ENCODE results near the gene APOL5.
"Not testable (repeated sequence)": the region's sequence is repeated elsewhere in the genome, so short reads cannot be mapped to it uniquely, and the experiment has no call there.

Gene APOL5

DNA sequence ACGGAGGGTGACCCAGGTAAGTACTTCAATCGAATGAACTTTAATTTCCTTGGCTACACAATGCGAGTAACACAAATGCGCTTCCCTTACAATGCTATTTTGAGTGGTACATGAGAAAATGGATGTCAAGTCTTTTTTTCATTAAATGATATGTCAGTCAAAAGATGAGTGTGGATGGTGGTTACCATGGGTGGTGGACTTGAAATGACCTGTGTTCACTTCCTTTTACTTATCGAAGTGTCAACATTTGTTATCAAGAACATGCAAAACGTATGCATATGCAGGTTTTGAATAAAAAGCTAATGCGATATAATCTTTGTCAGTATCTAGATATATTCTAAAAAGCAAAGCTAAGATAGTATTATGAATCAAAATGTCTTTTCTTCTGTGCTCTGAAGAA is 8.8 kb upstream of the APOL5 start:
- no peak for DNase-seq (ENCODE audit: low read depth, low spot score)

- DNase-seq (ENCODE audit: low read depth, low spot score) = no peak
Observed at GRCh38 chr22:35711336-35711735, 6.3 kb upstream of the APOL5 start.

GRCh38 chr22:35712672-35713071 is 5.0 kb upstream of the APOL5 start:
- no peak for DNase-seq (ENCODE audit: low read depth, low spot score)

- DNase-seq (ENCODE audit: low read depth, low spot score) = no peak
Observed at GRCh38 chr22:35719212-35719875, 1.7 kb downstream of the APOL5 start.

GRCh38 chr22:35721960-35722359 is 4.3 kb downstream of the APOL5 start:
- no peak for DNase-seq (ENCODE audit: low read depth, low spot score)

GRCh38 chr22:35725521-35725920 is 7.8 kb downstream of the APOL5 start:
- no peak for DNase-seq (ENCODE audit: low read depth, low spot score)

DNA sequence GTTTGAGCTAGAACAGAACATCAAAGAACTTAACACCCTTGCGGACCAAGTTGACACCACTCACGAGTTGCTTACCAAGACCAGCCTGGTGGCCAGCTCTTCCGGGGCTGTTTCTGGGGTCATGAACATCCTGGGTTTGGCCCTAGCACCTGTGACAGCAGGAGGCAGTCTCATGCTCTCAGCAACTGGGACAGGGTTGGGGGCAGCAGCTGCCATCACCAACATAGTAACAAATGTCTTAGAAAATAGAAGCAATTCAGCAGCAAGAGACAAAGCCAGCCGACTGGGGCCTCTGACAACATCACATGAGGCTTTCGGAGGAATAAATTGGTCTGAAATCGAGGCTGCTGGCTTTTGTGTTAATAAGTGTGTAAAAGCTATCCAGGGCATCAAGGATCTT is 8.7 kb downstream of the APOL5 start:
- no peak for DNase-seq (ENCODE audit: low read depth, low spot score)

- no peak for DNase-seq (ENCODE audit: low read depth, low spot score)
Observed at GRCh38 chr22:35726933-35727332, 9.3 kb downstream of the APOL5 start.

- no peak for DNase-seq (ENCODE audit: low read depth, low spot score)
Observed at GRCh38 chr22:35727436-35727835, 9.8 kb downstream of the APOL5 start.

GRCh38 chr22:35728639-35729308 is 11.1 kb downstream of the APOL5 start:
- DNase-seq (ENCODE audit: low read depth, low spot score) = no peak

DNA sequence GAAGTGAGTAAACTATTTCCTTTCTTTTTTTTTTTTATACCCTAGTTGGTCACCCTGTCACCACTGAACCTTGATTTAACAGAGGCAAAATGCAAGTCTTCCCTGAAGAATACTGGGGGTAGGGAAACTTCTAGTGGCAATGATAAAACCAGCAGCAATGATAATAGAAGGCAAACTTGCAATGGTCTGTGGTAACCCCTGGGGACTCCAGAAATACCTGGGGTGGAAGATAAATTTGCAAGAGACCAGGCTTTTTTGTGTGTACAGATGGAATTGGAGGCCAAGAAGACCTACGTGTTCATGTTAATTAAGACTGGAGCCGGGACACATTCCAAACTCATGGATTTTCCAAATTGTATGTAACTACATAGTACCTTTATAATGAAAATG is 11.6 kb downstream of the APOL5 start:
- no peak for DNase-seq (ENCODE audit: low read depth, low spot score)

DNA sequence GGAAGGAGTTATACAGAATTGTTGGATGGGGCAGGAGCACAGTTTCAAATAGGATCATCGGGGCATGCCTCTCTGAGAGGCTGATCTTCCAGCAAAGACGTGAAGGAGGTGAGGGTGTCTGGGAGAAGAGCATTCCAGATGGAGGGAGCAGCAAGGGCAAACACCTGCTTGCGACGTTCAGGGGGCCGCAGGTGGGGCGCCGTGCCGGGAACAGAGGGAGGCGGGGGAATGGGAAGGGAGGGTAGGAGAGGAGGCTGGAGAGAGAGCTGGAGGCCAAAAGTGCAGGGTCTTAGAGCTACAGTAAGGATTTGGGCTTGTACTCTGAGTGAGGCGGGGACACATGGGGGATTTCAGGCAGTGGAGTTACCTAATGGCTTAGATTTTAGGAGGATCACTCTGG is 13.6 kb downstream of the APOL5 start:
- DNase-seq (ENCODE audit: low read depth, low spot score) = no peak

DNA sequence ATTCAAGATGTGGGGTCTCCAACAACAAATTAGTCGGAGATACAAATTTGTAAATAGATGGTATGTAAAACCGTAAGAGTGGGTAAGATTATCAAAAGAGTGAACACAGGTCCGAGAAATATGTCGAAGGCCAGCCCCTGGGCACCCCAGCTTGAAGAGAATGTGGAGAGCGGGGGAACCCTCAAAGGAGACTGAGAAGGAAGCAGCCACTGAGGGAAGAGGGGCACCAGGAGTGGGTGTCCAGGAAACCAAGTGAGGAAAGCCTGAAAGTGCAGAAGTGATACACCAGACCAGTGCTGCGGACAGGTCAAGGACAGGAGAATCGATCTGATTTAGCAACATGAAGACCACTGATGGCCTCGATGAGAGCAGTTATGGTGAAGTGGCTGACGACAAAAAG is 14.4 kb downstream of the APOL5 start:
- DNase-seq (ENCODE audit: low read depth, low spot score) = no peak

GRCh38 chr22:35733036-35733435 is 15.4 kb downstream of the APOL5 start:
- no peak for DNase-seq (ENCODE audit: low read depth, low spot score)

DNA sequence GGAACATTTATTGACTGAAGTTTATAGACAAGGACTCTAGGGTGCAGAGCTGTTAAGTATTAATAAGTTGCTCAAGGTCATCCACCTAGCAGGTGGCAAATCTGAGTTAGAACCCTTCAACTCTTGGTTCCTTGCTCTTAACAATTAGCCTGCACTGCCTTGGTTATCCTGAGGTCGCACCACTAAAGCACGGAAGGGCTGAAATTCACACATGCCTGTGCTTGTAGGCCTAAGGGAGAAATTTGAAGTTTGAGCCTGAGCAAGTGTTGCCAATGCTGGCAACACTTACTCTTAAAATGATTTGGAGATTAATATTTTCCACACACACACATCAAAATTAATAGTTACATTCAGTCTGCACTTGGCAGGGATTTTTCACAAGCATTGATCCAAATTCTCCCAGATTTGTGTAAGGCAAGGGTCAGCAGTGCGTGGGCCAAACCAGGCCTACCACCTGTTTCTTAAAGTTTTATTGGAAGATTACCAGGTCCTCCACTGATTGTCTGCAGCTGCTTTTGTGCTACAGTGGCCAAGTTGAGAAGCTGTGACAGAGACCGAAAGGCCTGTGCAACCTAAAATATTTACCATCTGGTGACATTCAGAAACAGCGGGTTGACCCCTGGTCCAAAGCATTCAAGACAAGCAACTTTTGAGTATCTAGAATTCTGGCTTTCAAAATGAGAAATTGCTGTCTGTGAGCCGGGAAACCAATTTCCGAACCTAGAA is 16.3 kb downstream of the APOL5 start:
- DNase-seq (ENCODE audit: low read depth, low spot score) = no peak

DNA sequence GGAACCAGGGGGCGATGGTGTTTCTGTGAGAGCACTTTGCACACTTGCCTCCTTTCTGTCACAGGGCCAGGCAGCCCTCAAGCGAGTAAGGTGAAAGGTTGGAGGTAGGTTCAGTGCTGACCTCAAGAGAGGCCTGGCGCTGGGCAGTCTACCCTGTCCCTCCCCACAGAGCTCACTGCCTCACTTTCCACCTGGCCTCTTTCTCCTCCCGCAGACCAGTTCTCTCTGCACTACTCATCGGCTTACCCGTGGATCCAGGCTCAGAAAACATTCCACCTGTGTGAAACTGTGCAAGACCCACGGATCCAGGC is 16.8 kb downstream of the APOL5 start:
- DNase-seq (ENCODE audit: low read depth, low spot score) = no peak

DNA sequence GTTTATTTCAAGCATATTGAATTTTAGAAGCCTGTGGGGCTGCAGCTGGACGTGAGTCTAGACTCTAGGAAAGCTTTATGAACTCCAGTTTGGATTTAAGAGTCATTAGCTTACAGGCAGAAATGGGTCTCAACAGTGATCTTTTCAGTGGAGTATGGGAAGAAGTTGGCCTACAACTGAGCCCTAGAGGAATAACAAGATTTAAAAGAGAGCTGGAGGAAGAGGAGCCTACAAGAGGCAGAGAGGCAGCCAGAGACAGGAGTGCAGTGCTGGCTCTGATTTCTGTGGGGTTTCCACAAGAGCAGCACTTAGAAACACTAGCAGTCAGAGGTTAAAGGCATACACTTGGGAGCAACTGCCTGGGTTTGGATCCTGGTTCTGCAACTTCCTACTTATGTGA is 17.9 kb downstream of the APOL5 start:
- DNase-seq (ENCODE audit: low read depth, low spot score) = no peak

- no peak for DNase-seq (ENCODE audit: low read depth, low spot score)
Observed at GRCh38 chr22:35736166-35736565, 18.5 kb downstream of the APOL5 start.

DNA sequence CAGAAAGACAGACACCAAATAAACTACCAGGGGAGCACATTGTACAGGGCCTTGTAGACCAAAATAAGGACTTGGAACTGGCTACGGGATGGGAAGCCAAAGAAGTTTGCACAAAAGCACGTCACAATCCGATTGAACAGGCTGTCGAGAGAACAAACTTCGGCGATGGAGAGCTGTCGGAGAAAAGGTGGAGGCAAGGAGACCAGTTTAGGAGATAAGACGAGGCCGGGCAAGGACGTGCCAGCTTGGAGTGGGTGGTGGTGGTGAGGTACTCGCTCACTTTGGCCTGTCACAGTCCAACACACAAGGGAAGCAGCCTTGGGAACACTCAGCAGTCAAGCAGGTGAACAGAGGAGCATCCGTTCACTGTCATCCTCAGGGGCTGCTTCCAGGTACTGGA is 19.0 kb downstream of the APOL5 start:
- no peak for DNase-seq (ENCODE audit: low read depth, low spot score)

- not testable (repeated sequence) for DNase-seq (ENCODE audit: low read depth, low spot score)
Observed at GRCh38 chr22:35737886-35738285, 20.2 kb downstream of the APOL5 start.

DNA sequence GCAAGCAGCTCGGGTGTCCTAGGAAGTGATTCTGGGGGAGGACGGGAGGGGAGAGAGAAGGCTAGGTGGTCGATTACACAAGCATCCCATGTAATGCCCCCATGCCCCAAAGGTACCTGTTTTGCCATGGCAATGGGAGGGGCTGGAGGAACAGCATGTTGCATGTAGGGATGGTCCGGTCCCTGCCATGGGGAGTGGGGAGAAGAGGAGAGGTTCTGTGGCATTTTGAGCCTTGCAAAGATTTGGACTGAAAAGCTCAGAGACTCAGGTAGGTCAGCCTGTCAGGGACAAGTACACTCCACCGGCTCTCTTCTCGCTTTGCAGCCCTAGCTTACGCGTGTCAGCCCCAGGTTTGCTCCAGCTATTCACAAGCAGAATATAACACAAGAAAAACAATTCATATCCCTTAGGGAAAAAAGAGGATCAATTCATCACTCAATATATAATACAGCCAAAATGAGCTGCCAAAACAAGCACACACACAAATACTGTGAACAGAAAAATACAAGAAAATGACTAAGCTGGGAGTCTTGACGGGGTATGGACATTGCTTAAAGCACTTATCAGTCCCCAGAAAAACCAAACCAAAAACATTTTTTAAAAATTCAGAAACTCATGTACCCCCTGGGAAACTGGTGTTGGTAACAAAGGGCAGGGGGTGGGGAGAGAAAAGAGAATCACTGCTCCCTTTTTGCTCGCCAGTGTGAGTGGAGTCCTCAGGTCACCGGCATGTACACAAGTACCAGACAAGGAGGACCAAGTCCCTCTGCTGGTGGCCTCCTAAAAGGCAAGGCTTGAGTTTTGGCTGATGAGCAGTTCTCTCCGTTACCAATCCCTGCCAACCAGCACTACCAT is 21.6 kb downstream of the APOL5 start:
- peak; percentile 16 for DNase-seq (ENCODE audit: low read depth, low spot score)

GRCh38 chr22:35739931-35740380 is 22.3 kb downstream of the APOL5 start:
- DNase-seq (ENCODE audit: low read depth, low spot score) = no peak

Measured in astrocyte of the hippocampus (primary cell).